ENCODE data around the gene SRRD.
"Not testable (repeated sequence)": the region's sequence is repeated elsewhere in the genome, so short reads cannot be mapped to it uniquely, and the experiment has no call there.

The SRRD gene

GRCh38 chr22:26525946-26526564, 42.4 kb downstream of the SRRD start:
- DNase-seq = no peak

GRCh38 chr22:26527167-26527566, 43.5 kb downstream of the SRRD start:
- no peak for DNase-seq

GRCh38 chr22:26527574-26528465, 44.1 kb downstream of the SRRD start:
- no peak for DNase-seq

- not testable (repeated sequence) for DNase-seq
Measured at GRCh38 chr22:26528518-26528917, 44.8 kb downstream of the SRRD start.

GRCh38 chr22:26529345-26529744, 45.7 kb downstream of the SRRD start:
- no peak for DNase-seq

GRCh38 chr22:26534171-26534855, 50.6 kb downstream of the SRRD start:
- DNase-seq = no peak

GRCh38 chr22:26534874-26535602, 51.4 kb downstream of the SRRD start:
- DNase-seq = no peak

- no peak for DNase-seq
Measured at GRCh38 chr22:26535603-26535908, 51.9 kb downstream of the SRRD start.

- no peak for DNase-seq
Measured at GRCh38 chr22:26536056-26536761, 52.5 kb downstream of the SRRD start.

- no peak for DNase-seq
Measured at GRCh38 chr22:26536762-26537134, 53.1 kb downstream of the SRRD start.

- DNase-seq = no peak
Measured at GRCh38 chr22:26540119-26540518, 56.4 kb downstream of the SRRD start.

- no peak for DNase-seq
Measured at GRCh38 chr22:26541167-26541819, 57.6 kb downstream of the SRRD start.

- DNase-seq = no peak
Measured at GRCh38 chr22:26542831-26543230, 59.2 kb downstream of the SRRD start.

Measured in fibroblast of skin of right biceps (primary cell).